PFSK-1 (cell line): ENCODE results near the gene KRTAP4-7.
"Not testable (repeated sequence)": the region's sequence is repeated elsewhere in the genome, so short reads cannot be mapped to it uniquely, and the experiment has no call there.

Experiments used
- POLR2AphosphoS5 ChIP-seq: IDR thresholded peaks from 2 replicates; pipeline ENCODE4 v1.6.1; 2012; ENCODE audit warnings: low read depth, mild to moderate bottlenecking, control low read depth, low read length, moderate library complexity
- SIN3A ChIP-seq: IDR thresholded peaks from 2 replicates; pipeline ENCODE4 v1.6.1; 2012; ENCODE audit warnings: mild to moderate bottlenecking, low read length, moderate library complexity, borderline replicate concordance; ENCODE audit not compliant: insufficient read depth
- TAF1 ChIP-seq: IDR thresholded peaks from 2 replicates; pipeline ENCODE4 v1.6.1; 2012; ENCODE audit warnings: low read length, control low read depth, borderline replicate concordance; ENCODE audit not compliant: insufficient read depth
- TF ChIP-seq, protein P1 (sequence below), 2 experiments: IDR thresholded peaks; 2 replicates each; pipeline versions ENCODE4 v1.6.1 to v1.8.0; 2011 to 2012; ENCODE audit warnings: low read depth in 2 of 2, low read length in 2 of 2, control low read depth in 1 of 2, inconsistent platforms in 1 of 2, mild to moderate bottlenecking in 1 of 2, moderate library complexity in 1 of 2; ENCODE audit not compliant: insufficient read depth in 1 of 2

DNA sequence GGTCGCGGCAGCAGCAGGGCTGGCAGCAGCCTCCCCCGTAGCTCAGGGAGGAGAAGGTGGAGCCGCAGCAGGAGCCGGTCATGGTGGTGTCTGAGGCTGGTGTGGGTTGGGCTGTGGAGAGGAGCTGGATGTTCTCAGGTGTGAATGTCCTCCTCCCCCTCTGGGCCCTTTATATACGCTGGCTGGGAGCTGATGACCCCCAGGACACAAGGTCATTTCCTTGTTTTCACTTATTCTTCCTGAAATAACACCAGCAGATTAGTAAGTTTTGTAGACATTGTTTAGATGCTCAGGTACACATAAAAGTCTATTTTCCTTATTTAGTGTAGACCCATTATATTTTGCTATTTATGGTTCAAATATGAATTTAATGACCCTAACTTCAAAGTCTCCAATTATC lies 28.8 kb upstream of the KRTAP4-7 start, which contains the start of gene KRTAP2-2:
- TF ChIP-seq POLR2AphosphoS5, SIN3A, TAF1: not testable (repeated sequence)
- TF ChIP-seq, protein P1, sequence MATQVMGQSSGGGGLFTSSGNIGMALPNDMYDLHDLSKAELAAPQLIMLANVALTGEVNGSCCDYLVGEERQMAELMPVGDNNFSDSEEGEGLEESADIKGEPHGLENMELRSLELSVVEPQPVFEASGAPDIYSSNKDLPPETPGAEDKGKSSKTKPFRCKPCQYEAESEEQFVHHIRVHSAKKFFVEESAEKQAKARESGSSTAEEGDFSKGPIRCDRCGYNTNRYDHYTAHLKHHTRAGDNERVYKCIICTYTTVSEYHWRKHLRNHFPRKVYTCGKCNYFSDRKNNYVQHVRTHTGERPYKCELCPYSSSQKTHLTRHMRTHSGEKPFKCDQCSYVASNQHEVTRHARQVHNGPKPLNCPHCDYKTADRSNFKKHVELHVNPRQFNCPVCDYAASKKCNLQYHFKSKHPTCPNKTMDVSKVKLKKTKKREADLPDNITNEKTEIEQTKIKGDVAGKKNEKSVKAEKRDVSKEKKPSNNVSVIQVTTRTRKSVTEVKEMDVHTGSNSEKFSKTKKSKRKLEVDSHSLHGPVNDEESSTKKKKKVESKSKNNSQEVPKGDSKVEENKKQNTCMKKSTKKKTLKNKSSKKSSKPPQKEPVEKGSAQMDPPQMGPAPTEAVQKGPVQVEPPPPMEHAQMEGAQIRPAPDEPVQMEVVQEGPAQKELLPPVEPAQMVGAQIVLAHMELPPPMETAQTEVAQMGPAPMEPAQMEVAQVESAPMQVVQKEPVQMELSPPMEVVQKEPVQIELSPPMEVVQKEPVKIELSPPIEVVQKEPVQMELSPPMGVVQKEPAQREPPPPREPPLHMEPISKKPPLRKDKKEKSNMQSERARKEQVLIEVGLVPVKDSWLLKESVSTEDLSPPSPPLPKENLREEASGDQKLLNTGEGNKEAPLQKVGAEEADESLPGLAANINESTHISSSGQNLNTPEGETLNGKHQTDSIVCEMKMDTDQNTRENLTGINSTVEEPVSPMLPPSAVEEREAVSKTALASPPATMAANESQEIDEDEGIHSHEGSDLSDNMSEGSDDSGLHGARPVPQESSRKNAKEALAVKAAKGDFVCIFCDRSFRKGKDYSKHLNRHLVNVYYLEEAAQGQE (IDR thresholded peaks at IDR 0.05; ENCODE audit: insufficient read depth in 1 of 2, low read depth in 2 of 2, low read length in 2 of 2): not testable (repeated sequence)
